Duodenal mucosa (tissue), 2 donors: ENCODE results near the gene MRPL57.
"Not testable (repeated sequence)": the region's sequence is repeated elsewhere in the genome, so short reads cannot be mapped to it uniquely, and the experiment has no call there.

Experiments used
- H3K27ac ChIP-seq: one replicate; pipeline ENCODE4 v1.7.0; 2013; ENCODE audit warnings: low read depth, low read length
- H3K27me3 ChIP-seq, 2 donors: one replicate each; pipeline ENCODE4 v1.7.0; 2013; ENCODE audit warnings: low read length in 2 of 2, control low read depth in 1 of 2; ENCODE audit not compliant: insufficient read depth in 2 of 2, control insufficient read depth in 1 of 2
- H3K36me3 ChIP-seq, 2 donors: one replicate each; pipeline ENCODE4 v1.7.0; 2013; ENCODE audit warnings: low read length in 2 of 2, control low read depth in 1 of 2; ENCODE audit not compliant: insufficient read depth in 2 of 2, control insufficient read depth in 1 of 2
- H3K4me1 ChIP-seq, 2 donors: one replicate each; pipeline ENCODE4 v1.7.0; 2013; ENCODE audit warnings: low read length in 2 of 2, control low read depth in 1 of 2; ENCODE audit not compliant: insufficient read depth in 2 of 2, control insufficient read depth in 1 of 2
- H3K4me3 ChIP-seq, 2 donors: one replicate each; pipeline ENCODE4 v1.7.0; 2013; ENCODE audit warnings: low read length in 2 of 2, low read depth in 1 of 2
- H3K9ac ChIP-seq, 2 donors: one replicate each; pipeline ENCODE4 v1.7.0; 2013; ENCODE audit warnings: low read length in 2 of 2, low read depth in 1 of 2
- H3K9me3 ChIP-seq, 2 donors: one replicate each; pipeline ENCODE4 v1.7.0; 2013; ENCODE audit warnings: low read length in 2 of 2, control low read depth in 1 of 2; ENCODE audit not compliant: control insufficient read depth in 1 of 2

Gene MRPL57

GRCh38 chr13:21216332-21216731 lies 39.9 kb downstream of the MRPL57 start:
- Histone ChIP-seq H3K9me3 (peaks cover 0 to 3% of the 10 kb centered on the region in 2 donors), H3K27ac (no peak overlapping the region), H3K9ac (no peak overlapping the region), H3K4me1 (no peaks in the 10 kb centered on the region), H3K36me3 (no peaks in the 10 kb centered on the region), H3K27me3 (no peaks in the 10 kb centered on the region), H3K4me3 (no peak overlapping the region)

GRCh38 chr13:21218351-21219035 lies 42.0 kb downstream of the MRPL57 start:
- no peaks in the 10 kb centered on the region for H3K27me3 ChIP-seq
- no peaks in the 10 kb centered on the region for H3K36me3 ChIP-seq
- H3K9me3 ChIP-seq = peaks cover 0 to 13% of the 10 kb centered on the region in 2 donors
- no peak overlapping the region for H3K4me3 ChIP-seq
- H3K27ac ChIP-seq = no peak overlapping the region
- no peaks in the 10 kb centered on the region for H3K4me1 ChIP-seq
- H3K9ac ChIP-seq = no peak overlapping the region

- H3K9me3 ChIP-seq = peaks cover 0 to 13% of the 10 kb centered on the region in 2 donors
- H3K4me3 ChIP-seq = no peak overlapping the region
- no peaks in the 10 kb centered on the region for H3K27me3 ChIP-seq
- H3K4me1 ChIP-seq = no peaks in the 10 kb centered on the region
- no peak overlapping the region for H3K27ac ChIP-seq
- H3K9ac ChIP-seq = no peak overlapping the region
- no peaks in the 10 kb centered on the region for H3K36me3 ChIP-seq
Measured at GRCh38 chr13:21219036-21219381, 42.6 kb downstream of the MRPL57 start.

- H3K4me1 ChIP-seq, H3K9ac ChIP-seq, H3K27me3 ChIP-seq, H3K4me3 ChIP-seq, H3K36me3 ChIP-seq, H3K27ac ChIP-seq: not testable (repeated sequence)
- H3K9me3 ChIP-seq = peaks cover 0 to 13% of the 10 kb centered on the region in 2 donors
Measured at GRCh38 chr13:21219716-21220115, 43.3 kb downstream of the MRPL57 start.

GRCh38 chr13:21221268-21221667 lies 44.8 kb downstream of the MRPL57 start:
- Histone ChIP-seq H3K4me1 (no peaks in the 10 kb centered on the region), H3K4me3 (no peak overlapping the region), H3K9ac (no peak overlapping the region), H3K27ac (no peak overlapping the region), H3K27me3 (no peaks in the 10 kb centered on the region), H3K9me3 (peaks cover 0 to 13% of the 10 kb centered on the region in 2 donors), H3K36me3 (no peaks in the 10 kb centered on the region)

- no peaks in the 10 kb centered on the region for H3K27me3 ChIP-seq
- no peak overlapping the region for H3K9ac ChIP-seq
- peaks cover 0 to 13% of the 10 kb centered on the region in 2 donors for H3K9me3 ChIP-seq
- no peaks in the 10 kb centered on the region for H3K36me3 ChIP-seq
- no peaks in the 10 kb centered on the region for H3K4me1 ChIP-seq
- H3K27ac ChIP-seq = no peak overlapping the region
- no peak overlapping the region for H3K4me3 ChIP-seq
Measured at GRCh38 chr13:21225082-21225481, 48.6 kb downstream of the MRPL57 start.

- Histone ChIP-seq H3K9me3 (peaks cover 0 to 13% of the 10 kb centered on the region in 2 donors), H3K36me3 (no peaks in the 10 kb centered on the region)
Measured at GRCh38 chr13:21225841-21226581, 49.6 kb downstream of the MRPL57 start.

GRCh38 chr13:21227917-21228316 lies 51.5 kb downstream of the MRPL57 start:
- Histone ChIP-seq H3K4me1 (no peaks in the 10 kb centered on the region), H3K9ac (no peak overlapping the region), H3K9me3 (no peaks in the 10 kb centered on the region), H3K36me3 (no peaks in the 10 kb centered on the region), H3K27ac (no peak overlapping the region), H3K27me3 (no peaks in the 10 kb centered on the region), H3K4me3 (no peak overlapping the region)

More at GRCh38 chr13:21225841-21226581, 49.6 kb downstream of the MRPL57 start:
- H3K4me1 ChIP-seq = no peaks in the 10 kb centered on the region
- no peaks in the 10 kb centered on the region for H3K27me3 ChIP-seq
- H3K4me3 ChIP-seq = no peak overlapping the region
- no peak overlapping the region for H3K9ac ChIP-seq
- H3K27ac ChIP-seq = no peak overlapping the region
